Heart left ventricle (tissue), 16 donors: ENCODE results near the gene CD59. TPM values are rescaled to one million over a fixed set of nuclear protein-coding genes. Genes with fewer than 3 reads are reported as not detected.

ENCODE experiments used
- ATAC-seq, 4 donors: fragments of 200-7000 bp; cut with Tn5 transposase; one replicate each; pipeline ENCODE4 v1.9.1; 2020 to 2022; ENCODE audit warnings: moderate library complexity in 4 of 4, mild to moderate bottlenecking in 3 of 4, moderate number of reproducible peaks in 1 of 4
- DNase-seq, 5 donors: peaks; one replicate each; pipeline ENCODE4 v3.0.0-alpha.2; 2020
- H3K27ac ChIP-seq, 12 donors: fragments of 200-600 bp; sonication (generic) in 4 of 12; one replicate each; pipeline versions ENCODE4 v1.5.0 to v1.8.0; 2016 to 2022; ENCODE audit warnings: mild to moderate bottlenecking in 2 of 12
- H3K27me3 ChIP-seq, 9 donors: fragments of 200-600 bp; sonication (generic) in 2 of 9; one replicate each; pipeline versions ENCODE4 v1.5.1 to v1.8.0; 2016 to 2022; ENCODE audit warnings: mild to moderate bottlenecking in 3 of 9
- H3K36me3 ChIP-seq, 9 donors: fragments of 200-600 bp; sonication (generic) in 2 of 9; one replicate each; pipeline versions ENCODE4 v1.5.0 to v1.8.0; 2018 to 2022; ENCODE audit warnings: mild to moderate bottlenecking in 2 of 9
- H3K4me1 ChIP-seq, 12 donors: fragments of 200-600 bp; sonication (generic) in 4 of 12; one replicate each; pipeline versions ENCODE4 v1.5.0 to v1.8.0; 2016 to 2022; ENCODE audit warnings: mild to moderate bottlenecking in 3 of 12
- H3K4me3 ChIP-seq, 12 donors: fragments of 200-600 bp; sonication (generic) in 4 of 12; one replicate each; pipeline versions ENCODE4 v1.5.0 to v1.8.0; 2017 to 2022; ENCODE audit warnings: mild to moderate bottlenecking in 9 of 12, moderate library complexity in 4 of 12
- H3K9me3 ChIP-seq, 12 donors: fragments of 200-600 bp; sonication (generic) in 4 of 12; one replicate each; pipeline versions ENCODE4 v1.5.0 to v1.8.0; 2016 to 2022; ENCODE audit warnings: mild to moderate bottlenecking in 1 of 12
- CTCF ChIP-seq, 12 donors: fragments of 200-600 bp; sonication (generic) in 4 of 12; IDR thresholded peaks; one replicate each; pipeline versions ENCODE4 v1.5.0 to v1.8.0; 2018 to 2022; ENCODE audit warnings: antibody characterized with exemption in 12 of 12, mild to moderate bottlenecking in 5 of 12
- POLR2A ChIP-seq, 2 donors: fragments of 450-650 bp; IDR thresholded peaks; one replicate each; pipeline ENCODE4 v1.6.1; 2017; ENCODE audit warnings: antibody characterized with exemption in 2 of 2, mild to moderate bottlenecking in 2 of 2, moderate library complexity in 2 of 2
- WGBS, 4 donors: extraction: QIAGEN DNeasy Blood & Tissue Kit in 2 of 4; methylation state at CpG; one replicate each; pipeline versions ENCODE4 v1.1.5 to v1.1.7; 2013 to 2018; 5-methylcytosine and 5-hydroxymethylcytosine counted together
- intact Hi-C, 10 donors: fragments of 100-400 bp; cut with DNase I; formaldehyde crosslinking; loops; one replicate each; pipeline versions ENCODE4 v1.11.1 to v1.14.2; 2022
- polyA plus RNA-seq, 2 donors: library from polyadenylated mRNA; stranded (reverse); fragments of 200-250 nt; gene quantifications; one replicate each; pipeline ENCODE4 v1.2.3, GENCODE V29; 2013
- total RNA-seq, 9 donors: library from RNA; depleted of rRNA in 2 of 9; stranded (reverse); fragments of >200 nt in 2 of 9; fragmentation: NEBNext Ultra II Directional in 3 of 9; extraction: Animal tissue kit (Norgen Biotek cat#: 25700) in 3 of 9; gene quantifications; one replicate each; pipeline versions ENCODE4 v1.1.0 to v1.2.4, GENCODE V29; 2016 to 2023
- donor health status: ischemic (EF 13 %, LVEDD 7.1; RV severe dilation, severe dysfunction).
- donor health status: healthy with polysubstance abuse.
- donor health status: DM: no; HTN: yes; CAD: no.
- donor health status: DM: no; HTN: no; CAD: no.
- donor health status: ischemic (EF 25% LVEDD 6.9; RV normal size, moderate dysfunction).
- donor health status: ischemic (EF 25% LVEDD 5.7; RV mildly dilated, moderate dysfunction).
- donor health status: healthy.
- donor health status: DM: yes; HTN: yes; CAD: no.
- donor health status: ischemic (EF 35%, LVEDD 5.7; RV mildly dilated, moderate dysfunction).
- donor health status: nonischemic (EF 11% LVEDD 7.7; RV severe dilation, severe dysfunction).
- donor health status: DM: yes; HTN: yes; CAD: no.
- donor health status: PGD.
- donor health status: ischemic (EF 29% LVEDD 5.4; RV normal size, mild dysfunction).
- donor health status: nonischemic (EF 23%, LVEDD 6.1; RV moderate dilation, normal function).

The CD59 gene
- total and polyA plus RNA-seq, 11 donors, result 133 to 1,434 (median 930) TPM

GRCh38 chr11:33766085-33766484 lies 29.9 kb upstream of the CD59 start:
- ATAC-seq (no peak), DNase-seq (no peak)
- 90 to 98% (median 93%) methylated on average over 2 of the region's 2 CpGs for WGBS, 4 donors
- Histone ChIP-seq H3K4me3 (no peak overlapping the region), H3K36me3 (peaks cover 0 to 98% (median 85%) of the 10 kb centered on the region in 9 donors), H3K4me1 (peaks cover 0 to 18% (median 2%) of the 10 kb centered on the region in 12 donors), H3K27me3 (no peaks in the 10 kb centered on the region), H3K9me3 (peaks cover 0 to 16% (median 0%) of the 10 kb centered on the region in 12 donors), H3K27ac (no peak overlapping the region)
- TF ChIP-seq CTCF (IDR thresholded peaks at IDR 0.05) (no peak), POLR2A (IDR thresholded peaks at IDR 0.05) (no peak)
- intact Hi-C loops, result no loop called here

DNA sequence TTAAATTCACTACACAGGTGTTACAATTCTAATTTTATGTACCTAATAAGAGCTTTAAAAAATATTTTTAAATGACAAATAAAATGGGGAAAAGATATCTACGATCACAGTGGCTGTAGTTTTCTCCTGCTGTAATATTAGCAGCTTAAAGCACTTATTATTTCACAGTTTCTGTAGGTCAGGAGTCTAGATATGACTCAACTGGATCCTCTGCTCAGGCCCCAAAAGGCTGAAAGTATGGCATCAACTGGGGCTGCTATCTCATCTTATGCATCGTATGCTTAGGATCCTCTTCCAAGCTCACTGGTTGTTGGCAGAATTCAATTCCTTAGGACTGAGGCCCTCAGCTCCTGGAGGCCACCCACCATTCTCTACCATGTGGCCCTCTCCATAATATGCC lies 25.2 kb upstream of the CD59 start:
- H3K27ac ChIP-seq, result no peak overlapping the region
- DNase-seq, result no peak
- ATAC-seq, result no peak
- peaks cover 0 to 100% (median 96%) of the 10 kb centered on the region in 9 donors for H3K36me3 ChIP-seq
- intact Hi-C loops, result no loop called here
- WGBS, 4 donors, result 91 to 95% (median 93%) methylated on average over 2 of the region's 2 CpGs
- no peaks in the 10 kb centered on the region for H3K27me3 ChIP-seq
- peaks cover 0 to 16% (median 0%) of the 10 kb centered on the region in 12 donors for H3K9me3 ChIP-seq
- no peak for TF ChIP-seq CTCF (IDR thresholded peaks at IDR 0.05)
- no peak for TF ChIP-seq POLR2A (IDR thresholded peaks at IDR 0.05)
- H3K4me3 ChIP-seq, result no peak overlapping the region
- H3K4me1 ChIP-seq, result peaks cover 0 to 5% (median 0%) of the 10 kb centered on the region in 12 donors

- 18 to 46% (median 28%) methylated on average over 4 of the region's 4 CpGs for WGBS, 4 donors
- H3K27me3 ChIP-seq, result no peaks in the 10 kb centered on the region
- peaks cover 0 to 100% (median 88%) of the 10 kb centered on the region in 9 donors for H3K36me3 ChIP-seq
Observed at GRCh38 chr11:33753304-33753967, 17.2 kb upstream of the CD59 start.

More at GRCh38 chr11:33753304-33753967, 17.2 kb upstream of the CD59 start:
- DNase-seq (peak in 4 of 5 donors; percentile 53 to 63 (median 58)), ATAC-seq (peak; percentile 94 to 96 (median 96))
- peak overlapping the region; percentile 49 to 78 (median 68) for H3K27ac ChIP-seq
- TF ChIP-seq POLR2A (IDR thresholded peaks at IDR 0.05) (no peak), CTCF (IDR thresholded peaks at IDR 0.05) (no peak)
- intact Hi-C loops, result loop anchor here in 1 of 10 donors (10.0 kb wide), 1 partner anchor 589 kb away; the partner anchor contains the start of gene CSTF3
- no peaks in the 10 kb centered on the region for H3K9me3 ChIP-seq
- H3K4me3 ChIP-seq, result peak overlapping the region in 3 of 12 donors; percentile 2 to 18 (median 15)
- peaks cover 0 to 25% (median 5%) of the 10 kb centered on the region in 12 donors for H3K4me1 ChIP-seq
